H1 (cell line): ENCODE measurements around the gene HJURP. TPM values are rescaled to one million over a fixed set of nuclear protein-coding genes. Genes with fewer than 3 reads are reported as not detected.

ENCODE experiments used
- CTCF ChIP-seq, 3 experiments: IDR thresholded peaks; 1 replicate in 2 of 3; 2 replicates in 1 of 3; pipeline versions ENCODE4 v1.5.1 to v1.6.1; 2011; ENCODE audit warnings: low read length in 3 of 3, mild to moderate bottlenecking in 3 of 3, inconsistent platforms in 2 of 3, low read depth in 1 of 3, moderate library complexity in 1 of 3; ENCODE audit not compliant: insufficient read depth in 1 of 3; ENCODE audit errors: control extremely low read depth in 1 of 3
- EZH2 ChIP-seq: fragments of 200-600 bp; sonication (generic); IDR thresholded peaks from 2 replicates; pipeline ENCODE4 v1.7.1; 2012; ENCODE audit warnings: low read depth, mild to moderate bottlenecking, moderate library complexity, low read length, inconsistent platforms; ENCODE audit not compliant: severe bottlenecking
- FOSL1 ChIP-seq: IDR thresholded peaks from 2 replicates; pipeline ENCODE4 v1.6.1; 2011; ENCODE audit warnings: mild to moderate bottlenecking, low read depth, low read length, moderate library complexity; ENCODE audit not compliant: insufficient read depth
- PHF8 ChIP-seq: fragments of 200-600 bp; sonication (generic); conservative IDR thresholded peaks from 2 replicates; pipeline ENCODE4 v1.7.1; 2012; ENCODE audit warnings: low read depth, mild to moderate bottlenecking, inconsistent platforms, low read length, moderate library complexity
- RAD21 ChIP-seq, 2 experiments: IDR thresholded peaks in 1 of 2; conservative IDR thresholded peaks in 1 of 2; 2 replicates each; pipeline ENCODE4 v1.6.1; 2011; ENCODE audit warnings: low read depth in 2 of 2, low read length in 2 of 2, improper control_type of control experiment in 1 of 2, inconsistent platforms in 1 of 2, mild to moderate bottlenecking in 1 of 2, moderate library complexity in 1 of 2
- RBBP5 ChIP-seq: IDR thresholded peaks from 2 replicates; pipeline ENCODE4 v1.7.1; 2012; ENCODE audit warnings: low read depth, mild to moderate bottlenecking, inconsistent platforms, low read length, moderate library complexity, borderline replicate concordance
- SIRT6 ChIP-seq: IDR thresholded peaks from one replicate; pipeline ENCODE4 v1.7.1; 2012; ENCODE audit warnings: low read length, inconsistent platforms
- polyA plus RNA-seq, 7 experiments: library from polyadenylated mRNA; depleted of rRNA in 3 of 7; stranded (reverse) in 5 of 7; unstranded in 2 of 7; fragments of >200 nt in 5 of 7; fragments of 200-250 nt in 2 of 7; gene quantifications; 1 replicate in 5 of 7; 2 replicates in 1 of 7; 4 replicates in 1 of 7; pipeline versions ENCODE4 v1.2.1 to v1.2.3, GENCODE V29; 2011 to 2013; ENCODE audit warnings: missing spikeins in 2 of 7, mixed read lengths in 2 of 7
- total RNA-seq: library from RNA; stranded (reverse); fragmentation: NEBNext Ultra II Directional; extraction: Animal tissue kit (Norgen Biotek cat#: 25700); gene quantifications from 2 replicates; pipeline ENCODE4 v1.2.1, GENCODE V29; 2021

HJURP gene
- total and polyA plus RNA-seq, 2 of the 8 experiments (the other 6 are each of a cell fraction or from before 2014, with no cell fraction given), result 49.3 to 60.5 TPM

GRCh38 chr2:233795735-233796171 is 58.6 kb downstream of the HJURP start (continued):
- TF ChIP-seq CTCF (IDR thresholded peaks at IDR 0.05; ENCODE audit: control extremely low read depth in 1 of 3, insufficient read depth in 1 of 3, low read depth in 1 of 3, low read length in 3 of 3), result no peak
- no peak for TF ChIP-seq FOSL1
- no peak for TF ChIP-seq PHF8
- no peak for TF ChIP-seq RAD21 (IDR thresholded peaks at IDR 0.05 in 1 of 2, conservative IDR thresholded peaks at IDR 0.05 in 1 of 2; ENCODE audit: low read depth in 2 of 2, low read length in 2 of 2)
- no peak for TF ChIP-seq RBBP5
- TF ChIP-seq SIRT6, result no peak
- no peak for TF ChIP-seq EZH2
- TF ChIP-seq, all 59 proteins: peak for 0
